ENCODE data around the gene COL16A1.

The COL16A1 gene

DNA sequence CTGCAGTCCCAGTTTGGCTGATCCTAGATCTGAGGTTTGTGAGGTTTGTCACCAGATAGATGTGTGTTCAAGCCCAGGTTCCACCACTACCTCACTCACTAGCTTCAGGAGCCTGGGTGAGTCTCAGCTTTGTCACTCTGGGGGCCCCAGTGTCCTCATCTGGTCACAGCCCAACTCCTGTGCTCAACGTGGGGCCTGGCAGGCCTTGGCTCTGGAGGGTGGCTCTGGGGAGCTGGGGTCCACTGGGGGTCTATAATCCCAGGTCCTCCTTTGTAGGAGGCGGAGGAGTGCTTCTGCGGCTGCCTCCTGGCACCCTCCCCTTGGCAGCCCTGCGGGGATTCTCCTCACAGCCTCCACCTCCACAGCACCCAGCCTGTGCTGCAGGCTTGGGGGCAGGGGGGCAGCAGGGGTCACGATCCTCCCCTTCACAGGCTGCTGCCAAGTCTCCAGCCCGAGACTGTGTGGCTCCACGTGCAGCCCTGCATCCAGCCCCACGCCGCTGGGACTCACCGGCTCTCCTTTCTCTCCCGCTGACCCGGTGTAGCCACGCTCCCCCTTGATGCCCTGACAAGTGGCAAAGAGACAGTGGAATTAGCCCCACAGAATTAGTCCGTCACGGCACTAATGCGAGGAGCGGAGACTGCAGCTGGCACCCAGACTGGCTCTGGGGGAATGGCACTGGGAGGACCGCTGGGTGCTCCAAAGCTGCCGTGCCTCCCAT is 36.6 kb downstream of the COL16A1 start:
- no peak for DNase-seq (ENCODE audit: low read depth in 1 of 2, low spot score in 1 of 2)

DNA sequence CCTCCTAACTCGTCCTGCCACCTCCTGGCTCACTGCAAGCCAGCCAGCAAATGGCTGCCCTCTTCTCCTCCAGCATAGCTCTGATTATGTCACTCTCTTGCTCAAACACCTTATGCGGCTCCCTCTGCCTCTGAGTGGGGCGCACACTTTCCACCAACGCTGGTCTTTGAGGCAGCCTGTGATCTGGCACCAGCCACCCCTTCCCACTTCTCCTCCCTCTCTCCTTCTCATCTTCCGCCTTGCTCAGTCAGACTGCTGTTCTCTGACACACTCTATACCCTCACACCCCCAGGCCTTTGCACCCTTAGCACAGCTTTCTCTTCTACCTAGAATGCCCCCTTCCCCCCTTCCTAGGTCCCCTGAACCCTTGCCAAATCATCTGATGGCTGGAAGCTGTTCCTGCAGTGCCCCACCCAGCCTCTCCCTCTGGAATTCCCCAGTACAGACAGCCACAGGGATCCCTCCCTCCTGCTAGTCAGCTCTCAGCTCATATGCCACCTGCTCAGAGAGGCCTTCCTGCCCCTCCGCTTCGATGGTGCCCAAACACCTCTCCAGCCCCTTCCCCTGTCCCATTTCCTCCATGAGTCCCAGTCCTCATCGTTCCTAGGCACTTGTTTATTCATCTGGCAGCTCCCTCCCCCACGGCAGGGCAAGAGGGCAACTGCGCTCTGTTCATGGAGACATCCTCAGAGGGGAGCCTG is 37.4 kb downstream of the COL16A1 start:
- no peak for DNase-seq (ENCODE audit: low read depth in 1 of 2, low spot score in 1 of 2)

DNA sequence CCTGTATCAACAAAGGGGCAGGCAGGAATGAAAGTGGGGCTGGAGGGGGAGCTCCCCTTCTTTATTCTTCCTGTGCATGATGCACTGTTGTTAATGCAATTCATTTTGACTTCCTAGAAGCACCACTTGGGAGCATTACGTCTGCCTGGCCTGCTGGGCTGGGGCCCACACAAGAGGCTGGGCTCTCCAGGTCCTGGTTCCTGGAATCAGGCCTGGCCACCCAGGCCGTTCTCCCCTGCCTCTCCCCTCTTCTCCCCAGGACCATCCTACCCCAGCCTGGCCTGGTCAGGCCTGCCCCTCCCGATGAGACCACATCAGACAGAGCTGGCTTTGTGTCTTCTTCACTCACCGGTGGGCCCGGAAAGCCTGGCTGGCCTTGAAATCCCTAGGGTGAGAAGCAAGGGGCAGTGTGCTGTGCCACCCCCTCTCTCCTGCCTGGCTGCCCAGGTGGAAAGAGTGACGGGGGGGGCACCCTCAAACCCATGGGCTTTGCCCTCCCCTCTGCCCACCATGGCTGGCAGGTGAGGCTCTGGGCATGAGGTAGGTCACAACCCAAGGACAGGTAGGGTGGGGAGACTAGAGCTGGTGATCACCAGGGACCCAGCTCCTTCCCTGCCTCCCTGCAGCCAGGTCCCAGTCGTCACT is 38.5 kb downstream of the COL16A1 start:
- DNase-seq (ENCODE audit: low read depth in 1 of 2, low spot score in 1 of 2) = no peak

DNA sequence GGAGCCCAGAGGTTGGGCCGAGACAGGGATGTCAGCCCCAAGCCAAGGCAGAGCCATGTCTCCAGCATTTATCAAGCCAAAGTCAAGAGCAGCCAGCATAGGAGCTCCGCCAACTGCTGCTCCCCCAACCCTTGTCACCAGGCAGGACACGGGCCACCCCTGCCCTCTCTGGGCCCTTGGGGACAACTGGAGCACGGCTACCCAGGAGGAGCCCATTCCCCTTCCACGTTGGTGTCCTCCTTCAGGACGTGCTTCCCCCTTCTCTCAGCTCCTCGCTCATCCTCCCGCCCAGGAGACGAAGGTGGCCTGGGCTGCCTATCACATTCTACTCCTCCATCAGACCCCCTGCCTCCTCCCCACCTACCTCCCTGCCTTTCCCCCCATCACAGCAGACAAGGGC is 39.3 kb downstream of the COL16A1 start:
- no peak for DNase-seq (ENCODE audit: low read depth in 1 of 2, low spot score in 1 of 2)

DNA sequence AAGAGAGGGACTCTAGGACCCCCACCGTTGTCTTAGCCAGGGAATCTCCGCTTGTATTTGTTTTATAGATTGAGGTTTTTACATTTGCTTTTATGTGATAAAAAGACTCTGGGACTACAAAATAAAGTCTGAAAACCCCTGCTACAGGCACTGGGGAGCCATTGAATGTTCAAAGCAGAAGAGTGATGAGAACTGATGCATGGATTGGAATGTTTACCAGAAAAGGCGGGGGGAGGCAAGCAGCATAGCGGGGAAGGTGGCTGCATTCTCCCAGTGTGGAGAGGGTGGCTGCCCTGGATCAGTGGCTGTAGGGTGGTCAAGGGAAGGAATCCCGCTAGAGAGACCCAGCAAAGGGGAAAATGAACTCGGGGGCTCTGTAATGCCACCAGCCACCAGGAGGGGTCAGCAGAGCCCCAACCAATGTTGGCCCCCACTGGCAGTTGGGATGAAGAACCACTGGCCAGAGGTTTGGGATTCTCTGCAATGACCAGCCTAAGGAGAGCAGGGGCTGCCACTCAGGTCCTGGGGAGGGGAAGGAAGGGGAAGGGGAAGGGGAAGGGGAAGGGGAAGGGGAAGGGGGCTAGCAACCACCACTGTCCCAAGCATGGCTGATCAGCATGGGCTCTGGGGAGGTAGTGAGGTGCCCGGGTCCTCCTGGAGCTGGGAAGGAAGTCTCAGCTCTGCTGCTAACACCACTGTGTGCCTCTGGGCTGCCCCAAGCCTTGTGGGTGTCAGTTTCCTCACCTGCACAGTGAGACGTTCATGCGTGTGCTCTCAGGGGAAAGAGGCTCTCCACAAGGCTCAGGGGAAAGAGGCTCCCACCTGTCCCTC is 40.0 kb downstream of the COL16A1 start:
- DNase-seq (ENCODE audit: low read depth in 1 of 2, low spot score in 1 of 2) = peak; percentile 48 to 51

DNA sequence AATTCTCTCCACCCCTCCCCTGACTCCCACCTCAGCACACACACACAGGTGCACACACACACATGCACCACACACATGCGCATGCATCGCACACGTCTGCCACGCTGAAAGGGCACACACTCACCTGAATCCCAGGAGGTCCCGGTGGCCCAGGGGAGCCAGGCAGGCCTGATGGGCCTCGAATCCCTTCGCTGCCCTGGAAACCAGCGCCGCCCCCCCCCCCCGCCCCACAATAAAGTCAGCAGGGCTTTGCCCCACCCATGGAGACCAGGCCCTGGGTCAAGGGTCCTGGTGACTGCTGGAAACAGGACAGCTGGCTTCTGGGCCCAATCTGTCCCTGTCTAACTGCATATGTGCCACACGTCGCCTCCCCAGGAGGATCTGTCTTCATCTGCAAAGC is 41.4 kb downstream of the COL16A1 start:
- DNase-seq (ENCODE audit: low read depth in 1 of 2, low spot score in 1 of 2) = no peak

DNA sequence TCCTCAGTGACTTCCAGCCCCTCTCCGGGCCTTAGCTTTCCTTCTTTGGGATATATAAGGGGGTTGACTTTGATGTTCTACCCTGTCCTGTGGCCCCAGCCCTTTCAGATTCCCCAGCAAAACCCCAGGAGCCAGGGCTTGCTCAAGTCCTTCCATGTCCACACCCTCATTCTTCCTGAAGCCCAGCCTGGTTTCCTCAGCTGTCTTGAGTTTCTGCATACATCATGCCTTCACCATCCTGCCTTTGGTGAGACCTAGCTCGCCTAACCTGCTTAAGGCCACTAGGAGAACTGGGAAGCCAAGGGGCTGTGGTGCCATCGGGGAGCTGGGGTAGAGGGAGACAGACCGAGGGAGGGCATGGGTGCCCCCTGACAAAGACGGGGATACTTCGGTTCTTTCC is 42.0 kb downstream of the COL16A1 start:
- no peak for DNase-seq (ENCODE audit: low read depth in 1 of 2, low spot score in 1 of 2)

DNA sequence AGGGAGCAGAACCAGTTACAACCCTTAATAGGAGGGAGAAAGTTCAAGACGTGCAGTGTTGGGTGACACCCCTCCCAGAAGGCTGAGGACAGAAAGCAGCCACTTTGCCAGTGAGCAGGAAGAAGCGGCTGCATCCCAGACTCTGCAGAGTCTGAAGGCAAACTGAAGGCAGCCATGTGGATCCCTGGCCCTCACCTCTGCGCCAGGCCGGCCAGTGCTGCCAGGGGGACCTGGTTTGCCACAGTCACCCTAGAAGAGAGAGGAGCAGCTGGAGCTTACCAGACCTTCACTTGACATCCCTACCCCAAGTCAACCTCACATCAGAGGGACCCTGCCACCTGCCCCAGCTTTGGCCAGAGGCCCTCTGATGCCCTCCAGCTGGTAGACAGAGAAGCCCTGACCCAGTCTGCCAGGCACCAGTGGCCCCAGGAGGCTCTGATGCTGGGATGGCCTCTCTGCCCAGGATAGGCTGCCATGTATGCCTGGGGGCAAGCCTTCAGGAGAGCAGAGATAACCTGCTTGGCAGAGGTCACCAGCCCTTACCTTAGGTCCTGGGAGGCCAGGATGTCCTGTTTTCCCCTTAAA is 42.9 kb downstream of the COL16A1 start:
- DNase-seq (ENCODE audit: low read depth in 1 of 2, low spot score in 1 of 2) = no peak

DNA sequence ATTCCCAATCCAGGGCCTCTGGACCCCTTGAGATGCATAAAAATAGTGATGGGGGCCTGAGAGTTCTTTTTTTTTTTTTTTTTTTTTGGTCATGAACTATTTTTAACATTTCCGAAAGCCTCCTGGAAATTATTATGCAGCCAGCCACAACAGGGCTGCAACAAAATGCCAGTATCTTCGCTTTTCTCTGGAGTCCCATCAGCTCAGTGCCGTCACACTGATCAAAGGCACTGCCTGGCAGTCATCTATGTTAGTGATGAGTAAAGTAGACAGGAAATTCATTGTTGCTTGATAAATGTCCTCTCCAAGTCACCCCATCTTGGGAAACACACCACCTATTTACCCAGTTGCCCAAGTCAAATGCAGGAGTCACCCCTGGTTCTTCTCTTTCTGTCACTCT is 43.9 kb downstream of the COL16A1 start:
- DNase-seq (ENCODE audit: low read depth in 1 of 2, low spot score in 1 of 2) = no peak

DNA sequence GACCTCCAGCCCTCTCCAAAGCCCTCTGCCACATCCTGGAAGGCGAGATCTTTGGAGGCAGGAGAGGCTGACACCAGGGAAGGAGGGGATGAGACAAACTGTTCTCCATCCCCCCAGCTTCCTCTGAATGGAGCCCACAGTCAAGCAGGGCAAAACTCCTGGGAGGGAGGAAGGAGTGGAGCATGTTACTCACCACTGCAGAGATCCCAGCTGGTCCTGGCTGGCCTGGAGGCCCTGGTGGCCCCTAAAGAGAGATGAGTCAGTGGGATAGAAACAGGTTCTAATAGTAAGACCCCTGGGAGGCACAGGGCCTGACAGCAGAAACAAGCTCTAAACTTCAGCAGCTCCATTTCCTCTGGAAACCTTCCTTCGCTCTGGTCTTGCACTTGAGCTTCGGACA is 45.1 kb downstream of the COL16A1 start:
- no peak for DNase-seq (ENCODE audit: low read depth in 1 of 2, low spot score in 1 of 2)

DNA sequence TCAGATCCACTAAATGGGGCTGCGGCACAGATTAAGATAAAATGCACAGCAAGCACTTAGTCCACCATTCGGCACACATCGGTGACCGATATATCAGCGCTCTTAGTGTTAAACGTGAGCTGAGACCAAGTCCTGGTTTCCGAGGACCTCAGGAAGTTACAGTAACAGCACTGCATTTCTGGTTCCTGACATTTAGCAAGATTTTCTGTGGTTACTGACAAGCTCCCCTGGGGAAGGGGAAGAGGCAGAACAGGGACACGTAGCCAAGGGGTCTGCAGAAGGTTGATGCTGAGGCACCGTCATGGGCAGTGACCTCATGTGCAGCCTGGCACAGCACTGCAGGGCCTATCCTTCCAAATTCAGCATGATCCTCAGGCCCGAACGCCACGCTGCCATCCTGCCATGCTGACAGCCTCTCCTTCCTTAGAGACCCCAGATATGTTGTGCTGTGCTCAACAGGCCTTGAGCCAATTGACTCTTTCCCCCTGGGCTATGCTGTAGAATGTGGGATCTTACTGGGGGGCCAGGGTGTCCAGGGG is 45.8 kb downstream of the COL16A1 start:
- DNase-seq (ENCODE audit: low read depth in 1 of 2, low spot score in 1 of 2) = no peak

DNA sequence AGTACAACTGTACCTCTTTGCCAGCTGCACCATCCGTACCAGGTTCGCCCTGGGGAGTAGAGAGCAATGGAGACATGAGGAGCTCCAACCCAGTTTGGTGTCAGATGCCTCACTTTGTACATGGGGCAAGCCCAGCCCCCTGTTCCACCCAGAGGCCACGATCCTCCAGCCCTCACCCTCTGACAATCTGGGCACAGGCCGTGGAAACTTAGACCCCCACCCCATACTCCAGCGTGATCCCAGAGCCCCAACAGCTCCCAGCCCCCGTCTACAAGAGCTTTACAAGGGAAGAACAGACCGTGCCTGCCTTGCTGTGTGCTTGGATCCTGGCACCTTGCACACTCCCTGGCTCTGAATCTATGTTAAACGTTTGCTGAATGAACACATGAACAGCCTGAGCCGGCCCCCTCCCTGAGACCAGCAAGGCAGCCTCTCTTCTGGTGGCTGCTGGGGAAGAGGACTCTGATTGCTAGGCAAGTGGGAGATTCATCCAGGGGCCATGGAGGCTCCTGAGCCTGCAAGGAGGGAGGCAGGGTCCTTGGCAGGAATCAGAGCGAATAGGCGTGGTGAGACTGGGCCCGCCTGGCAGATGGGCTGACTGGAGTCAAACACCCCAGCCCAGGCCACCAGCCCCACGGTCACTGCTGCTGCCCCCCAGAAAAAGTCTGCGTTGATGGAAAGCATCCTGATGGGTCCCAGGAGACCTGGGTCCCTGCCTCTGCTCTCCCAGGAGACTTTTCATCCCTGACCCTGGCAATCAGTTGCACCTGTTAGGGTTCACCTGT is 46.6 kb downstream of the COL16A1 start:
- DNase-seq (ENCODE audit: low read depth in 1 of 2, low spot score in 1 of 2) = no peak

DNA sequence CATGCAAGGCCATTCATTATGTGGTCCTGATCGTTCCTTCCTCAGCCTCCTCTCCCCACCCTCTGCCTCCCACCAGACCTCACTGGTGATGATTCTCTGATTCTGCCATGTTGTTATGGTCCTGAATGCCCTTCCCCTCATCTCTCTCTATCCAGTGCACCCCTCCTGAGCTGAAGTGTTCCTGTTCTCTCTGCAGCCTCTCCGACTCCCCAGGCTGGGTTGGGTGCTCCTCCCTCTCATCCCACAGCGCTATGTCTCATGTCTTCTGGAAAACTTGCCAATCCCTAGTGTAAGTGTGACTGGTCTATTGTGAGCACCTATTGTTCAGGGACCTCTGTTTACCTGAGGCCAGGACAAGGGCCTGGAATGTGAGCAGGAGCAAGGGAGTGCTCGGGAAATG is 48.1 kb downstream of the COL16A1 start:
- no peak for DNase-seq (ENCODE audit: low read depth in 1 of 2, low spot score in 1 of 2)

DNA sequence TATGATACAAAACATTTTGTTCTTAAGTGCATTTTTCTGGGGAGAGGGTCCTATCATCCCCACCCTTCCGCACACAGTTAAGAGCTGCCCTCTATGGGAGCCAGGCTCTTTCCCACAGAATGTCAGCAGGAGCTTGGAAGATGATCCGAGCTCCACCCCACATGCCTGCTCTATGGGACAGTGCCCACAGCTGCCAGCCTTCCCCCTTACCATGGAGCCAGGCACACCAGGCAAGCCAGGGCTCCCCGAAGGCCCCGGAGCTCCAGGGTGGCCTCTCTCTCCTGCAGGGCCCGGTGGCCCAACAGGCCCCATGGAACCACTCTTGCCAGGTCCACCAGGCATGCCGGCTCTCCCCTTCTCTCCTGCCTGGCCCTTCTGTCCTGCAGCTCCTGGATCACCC is 48.7 kb downstream of the COL16A1 start:
- no peak for DNase-seq (ENCODE audit: low read depth in 1 of 2, low spot score in 1 of 2)

DNA sequence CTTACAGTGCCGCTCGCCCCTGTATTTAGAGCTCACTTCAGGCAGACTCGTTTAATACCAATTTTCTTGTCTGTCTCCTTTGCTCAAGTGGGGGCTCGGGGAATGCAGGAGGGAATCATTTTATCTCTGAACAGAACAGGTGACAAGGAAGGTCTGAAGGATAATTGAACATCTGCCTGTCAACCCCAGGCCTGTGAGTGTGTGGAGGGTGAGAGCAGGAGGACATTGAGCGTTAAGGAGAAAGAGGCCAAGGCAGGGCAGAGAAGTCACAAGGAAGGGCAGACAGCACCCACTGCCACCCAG is 49.4 kb downstream of the COL16A1 start:
- DNase-seq (ENCODE audit: low read depth in 1 of 2, low spot score in 1 of 2) = no peak

DNA sequence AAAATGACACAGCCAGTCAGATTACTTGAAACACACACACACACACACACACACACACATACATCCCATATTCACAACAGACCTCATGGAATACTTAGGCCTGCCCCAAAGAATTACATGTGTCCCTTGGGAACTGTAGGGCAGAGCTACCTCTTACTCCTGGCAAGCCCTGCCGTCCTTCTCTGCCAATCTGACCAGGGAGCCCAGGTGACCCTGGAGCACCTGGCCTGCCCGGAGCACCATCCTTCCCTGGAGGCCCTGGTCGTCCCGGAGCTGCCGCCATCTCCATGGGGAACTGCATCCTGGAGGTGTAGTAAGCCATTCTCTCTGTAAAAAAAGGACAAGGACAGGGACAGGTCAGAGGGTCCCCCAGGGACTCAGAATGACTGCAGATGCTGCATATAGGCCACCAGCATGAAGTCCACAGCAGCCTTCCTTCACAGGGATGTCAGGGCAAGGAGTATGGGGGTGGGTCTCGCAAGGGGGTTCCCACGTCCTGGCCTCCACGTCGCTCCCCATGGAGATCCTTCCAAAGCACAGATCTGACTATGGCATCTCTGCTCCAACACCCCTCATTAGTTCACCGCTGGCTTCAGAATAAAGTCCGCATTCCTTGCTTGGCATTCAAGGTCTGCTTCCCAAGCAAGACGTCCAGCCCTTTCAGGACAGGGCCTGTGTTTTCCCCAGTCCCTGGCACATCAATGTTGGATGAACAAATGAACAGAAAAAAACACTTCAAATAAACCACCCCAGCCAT is 49.9 kb downstream of the COL16A1 start:
- DNase-seq (ENCODE audit: low read depth in 1 of 2, low spot score in 1 of 2) = no peak

DNA sequence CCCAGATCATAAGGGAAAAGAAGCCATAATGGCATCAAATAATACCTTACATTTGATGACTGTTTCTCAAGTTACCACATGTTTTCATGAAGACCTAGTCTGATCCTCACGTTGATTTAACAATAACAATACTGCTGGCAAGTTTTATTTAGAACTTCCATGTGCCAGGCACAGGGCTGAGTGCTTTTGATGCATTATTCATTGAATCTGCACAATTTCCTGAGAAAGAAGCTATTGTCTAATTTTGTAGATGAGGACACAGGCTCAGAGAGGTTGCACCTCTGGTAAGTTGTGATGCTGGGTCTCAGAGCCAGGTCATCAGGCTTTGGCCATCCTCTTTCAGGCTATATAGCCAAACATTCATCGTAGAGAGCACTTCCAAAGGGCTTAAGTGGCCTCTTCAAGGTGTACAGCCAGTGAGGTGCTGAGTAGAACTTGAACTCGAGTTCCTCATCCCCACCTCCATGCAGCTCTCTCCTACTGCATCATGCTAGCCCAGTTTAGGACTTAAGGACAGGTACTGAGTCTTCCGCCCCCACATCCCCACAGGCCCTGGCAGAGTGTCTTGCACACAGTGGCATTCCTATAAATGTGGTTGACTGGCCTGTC is 50.8 kb downstream of the COL16A1 start:
- no peak for DNase-seq (ENCODE audit: low read depth in 1 of 2, low spot score in 1 of 2)

DNA sequence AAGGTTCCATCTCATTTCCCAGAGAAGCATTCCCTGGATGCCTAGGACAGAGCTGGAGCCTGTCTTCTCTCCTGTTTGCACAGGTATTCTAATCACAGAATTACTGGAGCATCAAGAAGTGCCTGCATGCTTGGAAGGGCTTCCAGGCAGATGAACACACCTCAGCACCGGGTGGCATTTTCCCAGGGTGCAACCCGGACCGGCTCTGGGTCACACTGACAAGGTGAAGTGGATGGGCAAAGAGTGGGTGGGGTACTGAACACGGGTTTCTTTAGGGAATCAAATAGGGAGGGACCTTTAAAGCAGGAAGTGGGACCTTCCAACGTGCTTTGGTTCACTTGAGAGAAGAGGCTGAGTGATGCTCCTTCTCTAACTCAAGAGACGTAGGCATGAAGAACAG is 52.1 kb downstream of the COL16A1 start:
- DNase-seq (ENCODE audit: low read depth in 1 of 2, low spot score in 1 of 2) = no peak

DNA sequence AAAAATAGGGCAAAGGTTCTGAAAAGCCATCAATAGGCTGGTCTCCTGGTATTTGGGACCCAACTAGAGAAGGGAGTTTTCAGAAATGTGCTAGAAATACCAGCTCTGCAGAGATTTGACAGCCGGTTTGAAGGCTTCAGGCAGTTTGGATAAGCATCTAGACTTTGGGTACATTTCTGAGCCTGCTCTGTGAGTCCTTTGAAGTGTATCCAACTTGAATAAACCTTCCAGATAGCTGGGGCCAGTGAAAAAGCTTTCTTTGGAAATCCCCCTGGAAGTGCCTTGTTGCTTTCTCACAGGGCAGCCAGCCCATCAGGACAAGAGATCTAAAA is 52.8 kb downstream of the COL16A1 start:
- no peak for DNase-seq (ENCODE audit: low read depth in 1 of 2, low spot score in 1 of 2)

All from activated CD4-positive, alpha-beta T cell treated with anti-CD3 and anti-CD28 coated beads, Interleukin-2, amount 50 U/mL, for 24 hours (primary cell).